Liver (tissue), 9 donors: ENCODE results near the gene CCDC137. TPM values are rescaled to one million over a fixed set of nuclear protein-coding genes. Genes with fewer than 3 reads are reported as not detected.

Experiments used
- DNase-seq: peaks from one replicate; pipeline ENCODE4 v3.0.0-alpha.2; 2017; ENCODE audit warnings: low spot score
- H3K27ac ChIP-seq, 2 donors: one replicate each; pipeline ENCODE4 v1.7.0; 2013; ENCODE audit warnings: inconsistent platforms in 2 of 2, low read length in 2 of 2, control low read depth in 1 of 2, low read depth in 1 of 2, mild to moderate bottlenecking in 1 of 2
- H3K27me3 ChIP-seq, 4 donors: one replicate each; pipeline versions ENCODE4 v1.6.1 to v1.7.0; 2013; ENCODE audit warnings: low read length in 3 of 4, inconsistent platforms in 1 of 4, mild to moderate bottlenecking in 1 of 4, moderate library complexity in 1 of 4; ENCODE audit not compliant: control insufficient read depth in 4 of 4, insufficient read depth in 4 of 4
- H3K36me3 ChIP-seq, 4 donors: one replicate each; pipeline versions ENCODE4 v1.6.1 to v1.7.0; 2013; ENCODE audit warnings: low read length in 3 of 4, mild to moderate bottlenecking in 3 of 4, low read depth in 1 of 4, moderate library complexity in 1 of 4; ENCODE audit not compliant: control insufficient read depth in 4 of 4, insufficient read depth in 3 of 4
- H3K4me1 ChIP-seq, 4 donors: one replicate each; pipeline versions ENCODE4 v1.6.1 to v1.7.0; 2013; ENCODE audit warnings: low read length in 3 of 4, mild to moderate bottlenecking in 3 of 4, moderate library complexity in 1 of 4; ENCODE audit not compliant: control insufficient read depth in 4 of 4, insufficient read depth in 4 of 4
- H3K4me3 ChIP-seq, 3 donors: one replicate each; pipeline versions ENCODE4 v1.6.1 to v1.7.0; 2013; ENCODE audit warnings: low read length in 3 of 3, control low read depth in 1 of 3, low read depth in 1 of 3, mild to moderate bottlenecking in 1 of 3
- H3K9ac ChIP-seq, 2 donors: one replicate each; pipeline ENCODE4 v1.7.0; 2013; ENCODE audit warnings: low read length in 2 of 2, mild to moderate bottlenecking in 2 of 2, moderate library complexity in 2 of 2, control low read depth in 1 of 2, low read depth in 1 of 2
- H3K9me3 ChIP-seq, 4 donors: one replicate each; pipeline versions ENCODE4 v1.6.1 to v1.7.0; 2013; ENCODE audit warnings: low read length in 3 of 4; ENCODE audit not compliant: control insufficient read depth in 4 of 4
- ATF3 ChIP-seq: IDR thresholded peaks from 2 replicates; pipeline ENCODE4 v1.6.1; 2016; ENCODE audit warnings: antibody characterized with exemption
- CTCF ChIP-seq: fragments of 150-350 bp; IDR thresholded peaks from 2 replicates; pipeline ENCODE4 v1.5.1; 2017; ENCODE audit warnings: improper control_type of control experiment, low read depth, low read length; ENCODE audit not compliant: missing input control
- EGR1 ChIP-seq, 2 donors: IDR thresholded peaks; 2 replicates each; pipeline ENCODE4 v1.6.1; 2016 to 2018; ENCODE audit warnings: antibody characterized with exemption in 2 of 2, low read depth in 2 of 2
- FOXA1 ChIP-seq: IDR thresholded peaks from 2 replicates; pipeline ENCODE4 v1.6.1; 2016; ENCODE audit warnings: antibody characterized with exemption
- FOXA2 ChIP-seq: IDR thresholded peaks from 2 replicates; pipeline ENCODE4 v1.6.1; 2016; ENCODE audit warnings: antibody characterized with exemption
- GABPA ChIP-seq, 2 donors: IDR thresholded peaks in 1 of 2; conservative IDR thresholded peaks in 1 of 2; 2 replicates each; pipeline ENCODE4 v1.6.1; 2016; ENCODE audit warnings: antibody characterized with exemption in 2 of 2, mild to moderate bottlenecking in 1 of 2, moderate library complexity in 1 of 2
- HNF4A ChIP-seq, 2 donors: conservative IDR thresholded peaks; 2 replicates each; pipeline ENCODE4 v1.6.1; 2016; ENCODE audit warnings: antibody characterized with exemption in 2 of 2, mild to moderate bottlenecking in 2 of 2
- HNF4G ChIP-seq: IDR thresholded peaks from 2 replicates; pipeline ENCODE4 v1.6.1; 2016; ENCODE audit warnings: antibody characterized with exemption
- NR2F2 ChIP-seq: IDR thresholded peaks from 2 replicates; pipeline ENCODE4 v1.6.1; 2016; ENCODE audit warnings: antibody characterized with exemption
- RAD21 ChIP-seq, 2 donors: IDR thresholded peaks; 2 replicates each; pipeline ENCODE4 v1.6.1; 2016; ENCODE audit warnings: antibody characterized with exemption in 2 of 2, mild to moderate bottlenecking in 2 of 2
- REST ChIP-seq: IDR thresholded peaks from 2 replicates; pipeline ENCODE4 v1.6.1; 2016; ENCODE audit warnings: antibody characterized with exemption, mild to moderate bottlenecking
- RXRA ChIP-seq, 2 donors: IDR thresholded peaks; 2 replicates each; pipeline ENCODE4 v1.6.1; 2017 to 2018; ENCODE audit warnings: antibody characterized with exemption in 2 of 2, mild to moderate bottlenecking in 1 of 2
- SP1 ChIP-seq: IDR thresholded peaks from 2 replicates; pipeline ENCODE4 v1.6.1; 2018; ENCODE audit warnings: antibody characterized with exemption, mild to moderate bottlenecking
- TAF1 ChIP-seq: conservative IDR thresholded peaks from 2 replicates; pipeline ENCODE4 v1.6.1; 2016; ENCODE audit warnings: antibody characterized with exemption, mild to moderate bottlenecking
- YY1 ChIP-seq: IDR thresholded peaks from 2 replicates; pipeline ENCODE4 v1.6.1; 2016; ENCODE audit warnings: antibody characterized with exemption, mild to moderate bottlenecking
- ZBTB33 ChIP-seq: IDR thresholded peaks from 2 replicates; pipeline ENCODE4 v1.6.1; 2016; ENCODE audit warnings: antibody characterized with exemption
- WGBS: extraction: QIAGEN DNeasy Blood & Tissue Kit; methylation state at CpG from one replicate; pipeline ENCODE4 v1.1.7; 2013; 5-methylcytosine and 5-hydroxymethylcytosine counted together
- polyA plus RNA-seq, 2 donors: library from polyadenylated mRNA; stranded (reverse) in 1 of 2; unstranded in 1 of 2; fragments of 200-250 nt in 1 of 2; fragments of >200 nt in 1 of 2; fragmentation: Nextera tagmentation in 1 of 2; extraction: Ambion mirVana in 1 of 2; gene quantifications; one replicate each; pipeline versions ENCODE4 v1.2.1 to v1.2.3, GENCODE V29; 2013 to 2015
- total RNA-seq, 2 donors: library from RNA; depleted of rRNA; stranded (reverse); fragments of >200 nt; gene quantifications; one replicate each; pipeline ENCODE4 v1.2.3, GENCODE V29; 2014
- donor health status: healthy.
- donor health status: healthy.
- donor health status: healthy.
- donor health status: healthy.
- donor health status: healthy.

The CCDC137 gene
- total and polyA plus RNA-seq, 4 donors: 4.3 to 6.9 (median 5.2) TPM

GRCh38 chr17:81680150-81680549 lies 13.6 kb downstream of the CCDC137 start:
- Histone ChIP-seq H3K4me3 (no peak overlapping the region), H3K27ac (peak overlapping the region; percentile 32 to 54)

More at GRCh38 chr17:81680150-81680549, 13.6 kb downstream of the CCDC137 start:
- Histone ChIP-seq H3K36me3 (no peaks in the 10 kb centered on the region), H3K4me1 (peaks cover 13 to 50% (median 37%) of the 10 kb centered on the region in 4 donors), H3K9me3 (no peaks in the 10 kb centered on the region), H3K9ac (no peak overlapping the region), H3K27me3 (no peaks in the 10 kb centered on the region)
- no peak for TF ChIP-seq TAF1
- TF ChIP-seq NR2F2: no peak
- TF ChIP-seq RAD21 (IDR thresholded peaks at IDR 0.05): no peak
- TF ChIP-seq EGR1 (IDR thresholded peaks at IDR 0.05; ENCODE audit: low read depth in 2 of 2): no peak
- peak in 1 of 2 donors; percentile 69 for TF ChIP-seq GABPA (IDR thresholded peaks at IDR 0.05 in 1 of 2, conservative IDR thresholded peaks at IDR 0.05 in 1 of 2)
- no peak for TF ChIP-seq ZBTB33
- TF ChIP-seq SP1: peak; percentile 72
- TF ChIP-seq CTCF: no peak
- TF ChIP-seq HNF4A (conservative IDR thresholded peaks at IDR 0.05): peak; percentile 86 to 90
- no peak for TF ChIP-seq YY1
- peak; percentile 50 to 59 for TF ChIP-seq RXRA (IDR thresholded peaks at IDR 0.05)
- TF ChIP-seq FOXA1: no peak
- TF ChIP-seq FOXA2: no peak
- TF ChIP-seq HNF4G: peak; percentile 69
- TF ChIP-seq ATF3: no peak
- TF ChIP-seq REST: no peak
- no peak for DNase-seq
- 42% methylated on average over 11 of the region's 11 CpGs for WGBS
